Measurements from ENCODE around the gene ACSF3.
"Not testable (repeated sequence)": the region's sequence is repeated elsewhere in the genome, so short reads cannot be mapped to it uniquely, and the experiment has no call there.

ACSF3 gene

DNA sequence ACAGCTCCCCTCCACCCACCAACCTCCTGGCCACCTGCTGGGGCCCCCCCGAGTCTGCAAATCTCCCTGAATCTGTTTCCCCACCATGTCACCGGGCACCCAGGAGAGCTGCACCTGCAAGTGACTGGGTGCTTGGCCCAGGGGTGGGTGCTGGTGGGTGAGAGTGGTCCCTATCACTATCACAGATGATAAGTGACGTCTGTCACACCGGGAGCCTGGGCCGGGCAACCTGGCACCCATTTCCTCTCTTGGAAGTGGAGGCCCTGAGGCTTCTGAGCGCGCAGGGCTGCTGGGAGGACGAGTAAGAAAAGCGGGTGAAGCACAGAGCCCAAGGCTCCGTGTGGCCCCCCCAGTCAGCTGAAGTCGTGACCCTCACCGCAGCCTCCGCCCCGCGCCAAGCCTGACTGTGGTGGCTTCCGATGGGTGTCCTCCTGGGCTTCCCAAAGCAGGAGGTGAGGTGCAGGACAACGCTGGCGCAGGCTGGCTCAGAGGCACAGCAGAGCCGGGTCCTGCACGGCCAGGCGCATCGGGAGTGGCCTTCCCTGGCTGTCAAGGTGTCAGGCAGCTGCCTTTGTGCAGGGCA lies 21.0 kb upstream of the ACSF3 start:
- no peak for DNase-seq (ENCODE audit: low read depth in 3 of 3, low spot score in 1 of 3)

DNA sequence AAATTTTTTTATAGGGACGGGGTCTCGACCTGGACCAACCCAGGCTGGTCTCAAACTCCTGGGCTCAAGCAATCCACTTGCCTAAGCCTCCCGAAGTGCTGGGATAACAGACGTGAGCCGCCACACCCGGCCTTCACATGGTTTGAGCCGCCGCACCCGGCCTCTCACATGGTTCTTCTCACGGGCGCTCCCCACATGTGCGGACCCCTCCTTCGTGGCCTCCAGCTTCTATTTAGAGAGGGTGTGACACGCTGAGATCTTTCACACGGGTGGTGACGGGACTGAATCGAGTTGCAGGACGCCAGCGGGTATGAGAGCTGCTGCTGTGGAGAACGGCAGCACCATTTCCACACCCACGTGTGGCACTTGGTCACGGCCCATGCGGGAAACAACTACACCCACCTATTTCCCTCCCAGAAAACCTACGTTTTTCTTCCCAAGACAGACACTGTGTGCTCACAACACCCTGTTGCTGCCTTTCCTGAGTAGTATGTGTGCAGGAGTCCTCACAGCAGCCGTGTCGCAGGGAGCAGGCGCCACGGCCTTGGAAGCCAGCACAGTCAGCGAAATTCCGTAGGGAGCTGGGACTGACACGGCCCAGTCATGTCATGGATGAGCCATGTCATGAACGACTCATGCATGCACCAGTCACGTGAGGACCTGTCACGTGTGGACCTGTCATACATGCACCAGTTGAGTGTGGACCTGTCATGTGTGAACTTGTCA lies 20.1 kb upstream of the ACSF3 start:
- no peak for DNase-seq (ENCODE audit: low read depth in 3 of 3, low spot score in 1 of 3)

DNA sequence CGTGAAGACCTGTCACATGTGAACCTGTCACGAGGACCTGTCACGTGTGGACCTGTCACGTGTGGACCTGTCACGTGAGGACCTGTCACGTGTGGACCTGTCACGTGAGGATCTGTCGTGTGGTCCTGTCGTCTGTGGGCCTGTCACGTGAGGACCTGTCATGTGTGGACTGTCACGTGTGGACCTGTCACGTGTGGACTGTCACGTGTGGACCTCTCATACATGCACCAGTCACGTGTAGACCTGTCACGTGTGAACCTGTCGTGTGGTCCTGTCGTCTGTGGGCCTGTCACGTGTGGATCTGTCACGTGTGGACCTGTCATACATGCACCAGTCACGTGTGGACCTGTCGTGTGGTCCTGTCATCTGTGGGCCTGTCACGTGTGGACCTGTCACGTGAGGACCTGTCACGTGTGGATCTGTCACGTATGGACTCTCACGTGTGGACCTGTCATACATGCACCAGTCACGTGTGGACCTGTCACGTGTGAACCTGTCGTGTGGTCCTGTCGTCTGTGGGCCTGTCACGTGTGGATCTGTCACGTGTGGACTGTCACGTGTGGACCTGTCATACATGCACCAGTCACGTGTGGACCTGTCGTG lies 19.5 kb upstream of the ACSF3 start:
- not testable (repeated sequence) for DNase-seq (ENCODE audit: low read depth in 3 of 3, low spot score in 1 of 3)

DNA sequence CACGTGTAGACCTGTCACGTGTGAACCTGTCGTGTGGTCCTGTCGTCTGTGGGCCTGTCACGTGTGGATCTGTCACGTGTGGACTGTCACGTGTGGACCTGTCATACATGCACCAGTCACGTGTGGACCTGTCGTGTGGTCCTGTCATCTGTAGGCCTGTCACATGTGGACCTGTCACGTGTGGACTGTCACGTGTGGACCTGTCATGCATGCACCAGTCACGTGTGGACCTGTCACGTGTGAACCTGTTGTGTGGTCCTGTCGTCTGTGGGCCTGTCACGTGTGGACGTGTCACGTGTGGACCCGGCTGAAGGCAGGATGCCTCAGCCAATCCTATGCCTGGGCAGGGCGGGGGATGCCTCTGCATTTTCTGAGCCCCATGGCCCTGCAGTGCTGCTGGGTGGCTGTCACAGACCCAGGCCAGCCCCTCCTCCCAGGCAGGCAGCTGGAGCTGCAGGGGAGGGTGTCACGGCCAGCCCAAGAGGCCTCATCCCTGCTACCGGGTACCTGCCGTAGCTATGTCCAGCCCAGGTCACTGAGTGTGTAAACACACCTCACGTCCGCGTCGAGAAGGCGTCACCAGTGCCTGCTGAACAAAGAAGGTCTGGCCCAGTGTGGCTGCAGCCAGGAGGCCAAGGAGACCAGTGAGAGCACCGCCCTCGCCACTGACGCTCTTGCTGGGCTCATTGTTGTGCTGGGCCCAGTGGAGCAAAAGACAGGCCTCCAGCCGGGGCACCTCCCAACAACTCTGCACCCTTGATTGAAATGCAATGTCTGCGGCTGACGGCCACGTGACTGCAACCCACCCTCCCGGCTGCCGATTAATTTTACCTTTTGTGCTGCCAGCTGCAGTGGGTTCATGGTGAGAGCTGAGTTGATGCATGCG lies 18.6 kb upstream of the ACSF3 start:
- no peak for DNase-seq (ENCODE audit: low read depth in 3 of 3, low spot score in 1 of 3)

DNA sequence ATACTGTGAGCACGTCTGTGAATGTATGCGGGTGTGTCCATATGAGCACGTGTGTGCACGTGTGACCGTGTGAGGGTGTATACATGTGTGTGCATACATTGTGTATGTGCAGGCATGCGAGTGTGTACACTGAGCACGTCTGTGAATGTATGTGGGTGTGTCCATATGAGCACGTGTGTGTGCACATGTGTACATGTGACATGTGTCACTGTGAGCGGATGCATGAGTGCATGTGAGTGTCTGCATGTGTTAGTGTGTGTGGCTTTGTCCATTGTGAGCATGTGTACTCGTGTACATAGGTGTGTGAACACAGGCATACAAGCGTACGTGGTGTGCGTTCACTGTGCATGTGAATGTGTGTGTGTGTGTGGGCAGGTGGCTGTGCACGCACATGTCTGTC lies 17.5 kb upstream of the ACSF3 start:
- DNase-seq (ENCODE audit: low read depth in 3 of 3, low spot score in 1 of 3): no peak

DNA sequence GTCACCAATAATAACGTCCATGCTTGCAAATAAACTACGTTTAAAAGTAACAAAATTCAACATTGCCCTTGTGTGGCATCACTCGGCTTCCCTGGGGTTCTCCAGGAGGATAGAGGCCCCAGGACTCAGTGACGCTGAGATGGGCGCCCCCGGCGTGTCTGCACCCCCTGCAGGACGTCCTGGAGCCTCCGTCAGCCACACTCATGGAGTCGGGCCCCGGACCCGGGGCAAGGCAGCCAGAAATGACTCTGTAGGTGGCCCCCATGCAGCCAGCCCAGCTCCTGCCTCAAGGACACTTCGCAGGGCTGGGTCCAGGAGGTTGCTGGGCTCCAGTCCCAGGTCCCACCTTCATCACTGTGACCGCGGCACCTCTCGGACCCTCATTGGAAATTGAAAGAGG lies 16.6 kb upstream of the ACSF3 start:
- DNase-seq (ENCODE audit: low read depth in 3 of 3, low spot score in 1 of 3): no peak

DNA sequence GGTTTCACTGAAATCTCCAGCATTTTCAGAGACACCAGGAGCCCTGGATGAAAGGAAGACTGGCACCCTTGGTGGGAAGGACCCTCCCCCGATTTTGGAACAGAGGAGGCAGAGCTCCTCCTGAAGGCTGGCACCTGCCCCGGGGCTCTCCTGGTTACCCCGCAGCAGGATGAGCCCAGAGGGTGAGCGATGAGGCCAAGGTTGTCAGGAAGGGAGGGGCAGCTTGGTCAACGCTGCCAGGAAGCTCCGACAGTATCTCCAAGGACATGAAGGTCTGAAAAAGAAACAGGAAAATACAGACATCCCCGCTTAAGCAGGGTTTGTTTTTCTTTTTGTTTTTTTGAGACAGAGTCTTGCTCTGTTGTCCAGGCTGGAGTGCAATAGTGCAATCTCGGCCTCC lies 15.5 kb upstream of the ACSF3 start:
- DNase-seq (ENCODE audit: low read depth in 3 of 3, low spot score in 1 of 3): no peak

DNA sequence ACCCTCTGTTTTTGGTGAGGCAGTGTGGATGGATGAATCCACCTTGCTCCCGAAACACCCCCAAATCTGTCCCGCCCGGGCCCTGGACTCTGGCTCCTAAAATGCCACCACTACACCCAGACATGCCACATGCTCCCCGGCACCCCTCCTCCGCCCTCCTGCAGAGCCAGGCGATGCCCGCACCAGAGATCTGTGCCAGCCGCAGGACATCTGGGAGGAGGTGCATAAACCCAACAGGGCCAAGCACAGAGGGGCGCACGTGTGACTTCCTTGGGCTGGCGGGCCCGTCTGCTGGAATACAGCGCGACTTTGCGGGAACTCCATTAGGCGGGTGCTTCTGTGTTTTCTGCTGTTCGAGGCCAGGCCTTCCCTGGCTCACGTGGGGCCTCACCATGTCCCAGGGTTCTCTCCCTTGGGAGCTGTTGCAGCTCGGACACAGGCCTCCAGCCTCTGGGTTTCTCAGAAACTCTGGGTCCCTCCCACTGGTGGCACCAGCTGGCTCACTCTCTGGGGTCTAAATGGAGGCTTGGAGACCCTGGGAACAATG lies 14.1 kb upstream of the ACSF3 start:
- no peak for DNase-seq (ENCODE audit: low read depth in 3 of 3, low spot score in 1 of 3)

DNA sequence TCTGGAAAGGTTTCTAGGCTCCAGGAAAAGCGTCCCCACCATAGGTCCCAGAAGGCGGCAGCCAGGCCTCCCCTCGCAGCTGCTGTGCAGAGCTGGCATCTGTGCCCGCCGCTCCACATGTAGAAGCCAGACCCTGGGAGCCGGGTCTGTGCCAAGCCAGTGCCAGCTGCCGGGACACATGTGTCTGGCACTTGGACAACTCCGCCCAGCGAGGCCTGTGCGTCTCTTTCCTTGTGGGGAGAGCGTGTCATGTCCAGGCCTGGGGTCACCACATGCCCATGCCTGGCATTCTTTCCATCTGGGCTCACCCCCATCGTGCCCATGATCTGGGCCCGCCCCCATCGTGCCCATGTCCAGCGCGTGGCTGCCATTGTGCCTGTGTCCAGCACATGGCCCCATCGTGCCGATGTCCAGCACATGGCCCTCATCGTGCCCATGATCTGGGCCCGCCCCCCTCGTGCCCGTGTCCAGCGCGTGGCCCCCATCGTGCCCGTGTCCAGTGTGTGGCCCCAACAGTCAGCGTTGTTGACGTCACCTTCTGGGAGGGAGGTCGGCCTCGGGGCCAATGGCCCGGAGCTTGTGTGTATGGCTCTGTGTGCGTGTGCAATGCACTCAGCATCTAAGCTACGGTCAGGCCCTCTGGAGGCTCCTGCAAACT lies 13.3 kb upstream of the ACSF3 start:
- no peak for DNase-seq (ENCODE audit: low read depth in 3 of 3, low spot score in 1 of 3)

DNA sequence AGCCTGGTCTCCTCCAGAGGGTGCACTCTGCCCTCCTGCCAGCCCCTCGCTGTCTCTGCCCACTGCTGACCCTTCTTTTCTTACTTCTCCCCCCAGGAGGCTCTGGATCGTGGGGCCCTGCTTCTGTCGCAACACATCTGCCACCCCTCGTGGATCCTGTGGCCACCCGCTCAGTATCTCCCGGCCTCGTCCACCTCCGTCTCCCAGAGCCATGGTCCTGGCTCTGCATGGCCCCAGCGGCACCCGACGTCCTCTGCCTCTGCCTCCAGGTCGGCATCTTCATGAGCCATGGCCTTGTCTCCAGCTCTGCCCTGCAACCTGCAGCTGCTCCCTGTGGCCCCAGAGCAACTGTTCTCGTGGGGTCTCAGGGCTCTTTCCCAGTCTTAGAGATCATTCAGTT lies 12.1 kb upstream of the ACSF3 start:
- no peak for DNase-seq (ENCODE audit: low read depth in 3 of 3, low spot score in 1 of 3)

DNA sequence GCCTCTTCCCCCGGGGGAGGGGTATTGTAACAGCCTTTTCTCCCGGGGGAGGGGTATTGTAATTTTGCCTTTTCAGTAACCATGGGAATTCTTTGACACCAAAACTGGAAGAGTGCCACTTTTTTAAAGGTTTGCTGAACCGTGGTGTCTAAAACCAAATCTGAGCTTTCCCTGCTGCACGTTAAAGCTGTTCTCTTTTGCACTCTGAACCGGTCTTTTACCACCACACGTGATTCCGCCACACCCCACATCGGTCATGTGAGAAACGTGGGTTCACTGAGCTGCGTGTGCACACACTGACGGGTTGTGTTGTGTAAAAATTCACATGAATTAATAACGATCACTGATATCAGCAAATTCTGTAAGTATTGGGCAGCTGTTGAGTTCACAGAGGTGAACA lies 9.2 kb upstream of the ACSF3 start:
- no peak for DNase-seq (ENCODE audit: low read depth in 3 of 3, low spot score in 1 of 3)

DNA sequence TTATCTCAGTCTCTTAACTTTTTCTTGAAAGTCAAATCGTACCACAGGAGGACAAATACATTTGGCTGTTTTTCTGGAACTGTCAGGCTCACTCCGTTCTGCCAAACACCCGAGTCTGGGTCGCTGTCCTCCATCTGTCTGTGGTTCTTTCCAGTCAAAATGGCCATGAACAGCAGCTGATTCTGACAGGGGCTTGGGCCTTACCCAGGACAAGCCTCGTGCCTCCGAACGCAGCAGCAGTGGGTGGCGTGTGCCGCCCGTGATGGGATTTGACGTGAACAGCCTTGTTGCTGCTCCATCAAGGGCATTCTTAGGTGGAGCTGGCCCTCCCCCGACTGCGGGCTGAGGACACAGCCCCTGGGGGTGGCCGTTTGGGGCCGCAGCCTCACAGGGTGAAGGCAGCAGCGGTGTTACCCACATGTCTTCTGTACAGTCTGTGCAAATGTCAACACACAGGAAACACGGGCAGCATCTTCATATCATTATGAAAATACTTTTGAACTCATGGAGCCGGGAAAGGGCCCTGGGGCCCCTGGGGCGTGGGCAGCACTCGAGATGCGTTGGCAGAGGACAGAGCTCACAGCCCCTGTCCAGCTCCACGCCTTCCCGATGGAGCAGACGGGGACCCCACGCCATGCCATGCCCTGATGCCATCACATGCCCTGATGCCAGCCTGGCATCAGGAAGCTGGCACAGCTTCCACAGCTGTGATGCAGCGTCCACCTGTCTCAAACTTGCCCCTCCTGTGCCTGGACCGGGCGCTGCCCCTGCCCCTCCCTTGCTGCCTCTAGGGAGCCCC lies 8.6 kb upstream of the ACSF3 start:
- no peak for DNase-seq (ENCODE audit: low read depth in 3 of 3, low spot score in 1 of 3)

DNA sequence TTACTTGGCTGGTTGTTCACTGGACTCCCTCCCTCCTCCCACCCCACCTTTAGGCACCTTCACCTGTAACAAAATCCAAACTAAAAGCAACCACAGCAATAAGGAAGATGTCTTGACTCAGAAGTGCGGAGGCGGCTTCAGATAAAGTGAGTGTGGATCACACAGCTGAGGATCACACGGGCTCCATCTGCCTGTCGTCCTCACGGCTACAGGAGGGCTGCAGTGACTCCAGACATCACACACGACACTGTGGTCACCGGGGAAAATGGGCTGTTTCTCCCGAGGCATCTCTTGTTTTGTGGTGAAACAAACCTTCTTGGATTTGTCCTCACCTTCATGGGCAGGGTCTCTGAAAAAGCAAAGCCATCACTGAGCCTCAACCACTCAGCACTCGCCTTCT lies 7.9 kb upstream of the ACSF3 start:
- no peak for DNase-seq (ENCODE audit: low read depth in 3 of 3, low spot score in 1 of 3)

DNA sequence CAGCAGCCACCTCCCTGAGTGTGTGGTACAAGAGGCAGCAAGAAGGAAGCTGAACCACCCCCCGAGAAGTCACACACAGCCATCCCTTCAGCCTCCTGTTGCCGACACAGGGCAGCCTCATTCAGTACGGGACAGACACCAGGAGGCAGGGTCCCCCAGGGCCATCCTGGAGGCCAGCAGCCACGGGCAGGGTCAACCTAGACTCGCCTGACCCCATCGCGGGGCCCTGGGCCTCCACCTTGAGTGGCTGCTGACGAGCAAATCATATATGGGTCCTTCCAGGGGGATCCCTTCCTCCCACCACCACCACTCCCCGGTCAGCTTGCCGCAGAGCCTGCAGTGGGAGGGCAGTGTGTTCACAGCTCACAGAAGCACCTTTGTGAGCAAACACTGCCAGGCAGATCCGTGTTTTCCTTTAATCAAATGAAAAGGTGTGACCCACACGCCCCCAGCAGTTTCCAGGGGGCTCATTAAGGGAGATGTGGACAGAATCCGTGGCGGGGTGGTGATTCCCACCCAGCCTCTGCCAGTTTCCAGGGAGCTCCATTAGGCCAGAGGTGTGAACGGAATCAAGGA lies 5.6 kb upstream of the ACSF3 start:
- DNase-seq (ENCODE audit: low read depth in 3 of 3, low spot score in 1 of 3): no peak

DNA sequence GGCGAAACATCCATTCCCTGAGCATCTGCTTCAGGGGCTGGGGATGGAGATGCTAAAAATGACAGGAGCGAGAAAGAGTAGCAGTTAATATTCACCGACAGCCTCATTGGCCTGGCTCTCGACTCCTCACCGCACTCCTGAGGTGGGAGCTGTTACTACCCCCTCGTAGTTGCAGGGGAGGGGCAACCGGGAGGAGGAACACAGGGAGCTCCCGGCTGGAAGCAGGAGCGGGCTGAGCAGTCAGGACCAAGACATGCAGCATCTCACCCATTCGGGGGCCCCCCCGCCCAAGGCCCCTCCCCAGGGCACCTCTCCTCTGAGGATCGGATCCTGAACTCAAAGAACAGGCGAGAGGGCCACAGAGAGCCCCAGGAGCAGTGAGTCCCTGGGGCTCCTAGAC lies 4.5 kb upstream of the ACSF3 start:
- DNase-seq (ENCODE audit: low read depth in 3 of 3, low spot score in 1 of 3): no peak

DNA sequence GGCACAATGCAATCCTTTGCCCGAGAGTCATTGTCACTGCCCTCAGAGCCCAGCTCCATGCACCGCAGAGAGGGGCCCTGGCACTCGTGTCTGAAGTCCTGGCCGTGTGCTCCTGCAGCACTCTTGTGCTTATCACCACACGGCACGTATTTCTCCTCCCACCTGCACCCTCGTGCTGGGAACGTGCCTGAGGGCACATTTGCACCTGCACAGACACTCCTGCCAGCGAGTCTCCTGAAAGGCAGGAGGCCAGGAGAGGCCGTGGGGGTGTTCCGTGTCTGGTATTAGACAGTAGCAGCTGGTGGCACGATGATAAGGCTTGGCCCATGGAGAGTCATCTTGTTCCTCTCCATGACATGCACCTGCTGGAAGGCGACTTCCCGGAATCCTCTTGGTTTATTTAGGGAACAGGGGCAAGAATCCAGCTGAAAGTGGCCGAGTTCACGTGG lies 3.4 kb upstream of the ACSF3 start:
- no peak for DNase-seq (ENCODE audit: low read depth in 3 of 3, low spot score in 1 of 3)

DNA sequence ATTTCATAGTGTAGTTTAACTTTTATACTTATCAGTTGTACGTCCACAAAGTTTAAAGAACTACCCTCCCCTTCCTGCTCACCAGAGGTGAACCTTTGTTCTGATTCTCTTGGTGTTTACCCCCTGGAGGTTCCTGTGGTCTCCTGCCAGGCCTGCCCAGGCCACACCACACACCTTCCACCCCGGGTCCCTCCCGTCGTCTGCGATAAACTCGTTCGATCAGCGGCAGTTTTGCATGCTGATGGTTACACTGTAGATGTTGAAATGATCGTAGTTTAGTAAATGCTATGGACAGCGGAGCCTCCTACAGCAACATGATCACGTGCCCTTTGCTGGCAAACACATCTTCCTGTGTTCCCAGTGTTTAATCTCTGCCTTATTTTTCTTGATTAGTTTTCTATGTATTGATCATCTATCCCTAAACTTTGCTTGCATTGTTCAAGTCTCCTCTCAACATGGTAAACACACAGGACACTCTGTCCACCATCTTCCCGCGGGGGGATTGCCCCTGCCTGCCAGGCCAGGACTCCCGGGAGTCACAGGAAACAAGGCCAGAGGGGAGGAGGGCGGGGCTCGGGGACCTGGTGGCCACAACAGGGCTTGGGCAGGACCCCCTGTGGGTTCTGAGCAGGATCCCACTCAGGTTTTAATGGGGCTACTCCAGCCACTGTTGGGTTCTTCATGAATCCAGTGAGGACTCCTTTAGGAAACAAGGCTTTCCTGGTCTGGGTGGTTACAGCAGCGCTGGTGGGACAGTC lies 2.8 kb upstream of the ACSF3 start:
- no peak for DNase-seq (ENCODE audit: low read depth in 3 of 3, low spot score in 1 of 3)

DNA sequence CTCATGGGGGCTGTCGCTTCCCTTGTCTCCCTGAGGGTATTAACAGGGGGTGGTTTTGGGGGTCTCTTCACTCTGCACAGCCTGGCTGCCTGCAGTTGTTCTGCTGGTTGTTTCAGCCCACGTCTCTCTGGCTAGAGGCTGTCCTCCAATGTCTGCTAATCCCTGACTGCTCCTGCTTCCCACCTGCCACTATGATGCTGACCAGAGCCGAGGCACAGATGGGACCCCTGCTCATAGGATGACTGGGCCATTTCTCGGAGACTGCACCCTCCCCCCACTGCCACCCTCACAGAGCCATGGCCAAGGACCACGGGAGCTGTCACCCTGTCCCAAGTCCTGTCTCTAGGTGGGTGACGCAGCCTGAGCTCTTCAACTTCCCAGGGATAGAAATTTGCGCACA lies 1.6 kb upstream of the ACSF3 start:
- no peak for DNase-seq (ENCODE audit: low read depth in 3 of 3, low spot score in 1 of 3)

DNA sequence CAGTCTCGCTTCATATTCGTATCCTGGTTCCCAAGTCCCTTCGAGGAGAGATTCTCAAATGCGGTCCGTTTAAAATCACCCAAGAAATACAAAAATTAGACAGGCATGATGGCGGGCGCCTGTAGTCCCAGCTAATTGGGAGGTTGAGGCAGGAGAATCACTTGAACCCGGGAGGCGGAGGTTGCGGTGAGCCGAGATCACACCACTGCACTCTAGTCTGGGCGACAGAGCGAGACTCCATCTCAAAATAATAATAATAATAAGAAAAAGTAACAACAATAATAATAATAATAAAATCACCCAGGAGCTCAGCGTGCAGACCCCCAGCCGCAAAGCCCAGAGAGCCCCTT lies 425 bp upstream of the ACSF3 start:
- DNase-seq (ENCODE audit: low read depth in 3 of 3, low spot score in 1 of 3): not testable (repeated sequence)
